ENCODE results near the gene CLMP.

CLMP gene

GRCh38 chr11:123164732-123165450, 30.2 kb downstream of the CLMP start:
- TF ChIP-seq REST (IDR thresholded peaks at IDR 0.05; ENCODE audit: insufficient read depth in 1 of 2, low read depth in 2 of 2, low read length in 2 of 2): no peak
- no peak for TF ChIP-seq SIN3A (IDR thresholded peaks at IDR 0.05; ENCODE audit: borderline replicate concordance, insufficient read depth, low read length)
- no peak for TF ChIP-seq FOXP2 (optimal IDR thresholded peaks at IDR 0.05; ENCODE audit: borderline replicate concordance, extremely low read depth, extremely low read length, insufficient read depth)
- no peak for TF ChIP-seq TAF1 (IDR thresholded peaks at IDR 0.05; ENCODE audit: borderline replicate concordance, insufficient read depth, low read length)
- TF ChIP-seq POLR2AphosphoS5 (IDR thresholded peaks at IDR 0.05; ENCODE audit: low read depth, low read length): no peak

- TF ChIP-seq REST (IDR thresholded peaks at IDR 0.05; ENCODE audit: insufficient read depth in 1 of 2, low read depth in 2 of 2, low read length in 2 of 2) (no peak), FOXP2 (optimal IDR thresholded peaks at IDR 0.05; ENCODE audit: borderline replicate concordance, extremely low read depth, extremely low read length, insufficient read depth) (no peak)
Measured at GRCh38 chr11:123163621-123164020, 31.4 kb downstream of the CLMP start.

GRCh38 chr11:123161376-123162030, 33.5 kb downstream of the CLMP start:
- no peak for TF ChIP-seq POLR2AphosphoS5 (IDR thresholded peaks at IDR 0.05; ENCODE audit: low read depth, low read length)
- TF ChIP-seq FOXP2 (optimal IDR thresholded peaks at IDR 0.05; ENCODE audit: borderline replicate concordance, extremely low read depth, extremely low read length, insufficient read depth): no peak
- no peak for TF ChIP-seq TAF1 (IDR thresholded peaks at IDR 0.05; ENCODE audit: borderline replicate concordance, insufficient read depth, low read length)
- no peak for TF ChIP-seq REST (IDR thresholded peaks at IDR 0.05; ENCODE audit: insufficient read depth in 1 of 2, low read depth in 2 of 2, low read length in 2 of 2)
- no peak for TF ChIP-seq SIN3A (IDR thresholded peaks at IDR 0.05; ENCODE audit: borderline replicate concordance, insufficient read depth, low read length)

- no peak for TF ChIP-seq REST (IDR thresholded peaks at IDR 0.05; ENCODE audit: insufficient read depth in 1 of 2, low read depth in 2 of 2, low read length in 2 of 2)
- TF ChIP-seq FOXP2 (optimal IDR thresholded peaks at IDR 0.05; ENCODE audit: borderline replicate concordance, extremely low read depth, extremely low read length, insufficient read depth): no peak
- TF ChIP-seq SIN3A (IDR thresholded peaks at IDR 0.05; ENCODE audit: borderline replicate concordance, insufficient read depth, low read length): no peak
- TF ChIP-seq POLR2AphosphoS5 (IDR thresholded peaks at IDR 0.05; ENCODE audit: low read depth, low read length): no peak
- no peak for TF ChIP-seq TAF1 (IDR thresholded peaks at IDR 0.05; ENCODE audit: borderline replicate concordance, insufficient read depth, low read length)
Measured at GRCh38 chr11:123159183-123159857, 35.7 kb downstream of the CLMP start.

Data from PFSK-1 (cell line).